HG02678 (cell line): ENCODE results near the gene MTMR3.
"Not testable (repeated sequence)": the region's sequence is repeated elsewhere in the genome, so short reads cannot be mapped to it uniquely, and the experiment has no call there.

Experiments
- ATAC-seq: cut with Tn5 transposase; IDR thresholded peaks from one replicate; pipeline ENCODE4 v1.9.1; 2021; ENCODE audit warnings: mild to moderate bottlenecking, moderate library complexity; ENCODE audit not compliant: unreplicated experiment

MTMR3 gene

GRCh38 chr22:29883045-29883774 lies at the start of gene MTMR3:
Gene MTMR3 (plus strand): TSS chr22:29883174. CDS start chr22:29971060, 87,886 bp downstream.
- peak; percentile 72 for ATAC-seq

GRCh38 chr22:29833392-29833965 lies 49.5 kb upstream of the MTMR3 start:
- no peak for ATAC-seq

GRCh38 chr22:29834046-29834445 lies 48.9 kb upstream of the MTMR3 start:
- no peak for ATAC-seq

- ATAC-seq: not testable (repeated sequence)
Measured at GRCh38 chr22:29836791-29837370, 46.1 kb upstream of the MTMR3 start.

- ATAC-seq: peak; percentile 98
Measured at GRCh38 chr22:29837741-29838598, 45.0 kb upstream of the MTMR3 start, which contains the start of gene ASCC2. Gene ASCC2 (minus strand): TSS chr22:29838274. CDS start chr22:29832325, 5,949 bp downstream.

GRCh38 chr22:29838599-29838956 lies 44.4 kb upstream of the MTMR3 start:
- no peak for ATAC-seq

GRCh38 chr22:29839039-29839438 lies 43.9 kb upstream of the MTMR3 start:
- ATAC-seq: no peak

- ATAC-seq: no peak
Measured at GRCh38 chr22:29840498-29840897, 42.5 kb upstream of the MTMR3 start.

- no peak for ATAC-seq
Measured at GRCh38 chr22:29842172-29842571, 40.8 kb upstream of the MTMR3 start.

- ATAC-seq: no peak
Measured at GRCh38 chr22:29842740-29843139, 40.2 kb upstream of the MTMR3 start.

GRCh38 chr22:29846290-29846689 lies 36.7 kb upstream of the MTMR3 start:
- ATAC-seq: no peak

GRCh38 chr22:29848111-29848510 lies 34.9 kb upstream of the MTMR3 start:
- ATAC-seq: no peak

GRCh38 chr22:29854432-29854831 lies 28.5 kb upstream of the MTMR3 start:
- no peak for ATAC-seq

- no peak for ATAC-seq
Measured at GRCh38 chr22:29855611-29856181, 27.3 kb upstream of the MTMR3 start.

GRCh38 chr22:29856496-29856895 lies 26.5 kb upstream of the MTMR3 start:
- no peak for ATAC-seq

- not testable (repeated sequence) for ATAC-seq
Measured at GRCh38 chr22:29859030-29859429, 23.9 kb upstream of the MTMR3 start.

GRCh38 chr22:29860006-29860766 lies 22.8 kb upstream of the MTMR3 start:
- no peak for ATAC-seq

- no peak for ATAC-seq
Measured at GRCh38 chr22:29861672-29862297, 21.2 kb upstream of the MTMR3 start.

GRCh38 chr22:29865572-29865971 lies 17.4 kb upstream of the MTMR3 start:
- not testable (repeated sequence) for ATAC-seq

- ATAC-seq: no peak
Measured at GRCh38 chr22:29867260-29867659, 15.7 kb upstream of the MTMR3 start.
